Sigmoid colon (tissue), 4 donors: Measurements from ENCODE around the gene TMEM108.

ENCODE experiments used
- CTCF ChIP-seq, 4 experiments: fragments of 450-650 bp in 3 of 4; fragments of 200-600 bp in 1 of 4; IDR thresholded peaks; one replicate each; pipeline ENCODE4 v1.5.1; 2016 to 2019; ENCODE audit warnings: antibody characterized with exemption in 4 of 4, mild to moderate bottlenecking in 3 of 4, moderate library complexity in 2 of 4
- EP300 ChIP-seq, 4 donors: sonication (generic); formaldehyde crosslinking; IDR thresholded peaks; one replicate each; pipeline ENCODE4 v1.6.1; 2017; ENCODE audit warnings: antibody characterized with exemption in 4 of 4
- POLR2A ChIP-seq, 2 donors: fragments of 450-650 bp; IDR thresholded peaks; one replicate each; pipeline ENCODE4 v1.6.1; 2016; ENCODE audit warnings: antibody characterized with exemption in 2 of 2, mild to moderate bottlenecking in 2 of 2, moderate library complexity in 2 of 2
- POLR2AphosphoS5 ChIP-seq, 4 donors: sonication (generic); formaldehyde crosslinking; IDR thresholded peaks; one replicate each; pipeline ENCODE4 v1.6.1; 2017; ENCODE audit warnings: antibody characterized with exemption in 4 of 4

GRCh38 chr3:133065193-133065961 is 27.2 kb downstream of the TMEM108 start:
- TF ChIP-seq POLR2A (IDR thresholded peaks at IDR 0.05): no peak
- no peak for TF ChIP-seq CTCF (IDR thresholded peaks at IDR 0.05)
- no peak for TF ChIP-seq POLR2AphosphoS5 (IDR thresholded peaks at IDR 0.05)
- no peak for TF ChIP-seq EP300 (IDR thresholded peaks at IDR 0.05)
